GM23248 (cell line): ENCODE measurements around the gene HOXB4. TPM values are rescaled to one million over a fixed set of nuclear protein-coding genes. Genes with fewer than 3 reads are reported as not detected.

ENCODE experiments used
- DNase-seq: peaks from one replicate; pipeline ENCODE4 v3.0.0-alpha.2; 2015
- H2AFZ ChIP-seq: fragments of 200-600 bp; sonication (generic); 2 replicates; pipeline ENCODE4 v1.6.1; 2016; ENCODE audit warnings: antibody characterized with exemption
- H3F3A ChIP-seq: fragments of 200-600 bp; sonication (generic); 2 replicates; pipeline ENCODE4 v1.6.1; 2016; ENCODE audit warnings: mild to moderate bottlenecking, antibody characterized with exemption, mixed run types; ENCODE audit not compliant: insufficient read depth
- H3K27ac ChIP-seq: fragments of 200-600 bp; sonication (generic); 2 replicates; pipeline ENCODE4 v1.5.1; 2016; ENCODE audit warnings: mild to moderate bottlenecking
- H3K27me3 ChIP-seq: fragments of 200-600 bp; sonication (generic); replicated peaks from 2 replicates; pipeline ENCODE4 v1.6.1; 2016; ENCODE audit warnings: mild to moderate bottlenecking; ENCODE audit not compliant: insufficient read depth
- H3K36me3 ChIP-seq: fragments of 200-600 bp; sonication (generic); 2 replicates; pipeline ENCODE4 v1.6.1; 2016; ENCODE audit warnings: low read depth, mild to moderate bottlenecking
- H3K4me1 ChIP-seq: fragments of 200-600 bp; sonication (generic); 2 replicates; pipeline ENCODE4 v1.6.1; 2016; ENCODE audit warnings: mild to moderate bottlenecking; ENCODE audit not compliant: insufficient read depth
- H3K4me2 ChIP-seq: fragments of 200-600 bp; sonication (generic); one replicate; pipeline ENCODE4 v1.6.1; 2016; ENCODE audit warnings: mild to moderate bottlenecking; ENCODE audit not compliant: unreplicated experiment
- H3K4me3 ChIP-seq: fragments of 200-600 bp; sonication (generic); 2 replicates; pipeline ENCODE4 v1.5.1; 2016; ENCODE audit warnings: mild to moderate bottlenecking
- H3K79me2 ChIP-seq: fragments of 200-600 bp; sonication (generic); 2 replicates; pipeline ENCODE4 v1.6.1; 2016; ENCODE audit warnings: mild to moderate bottlenecking; ENCODE audit not compliant: insufficient read depth
- H3K9ac ChIP-seq: fragments of 200-600 bp; sonication (generic); 2 replicates; pipeline ENCODE4 v1.6.1; 2016; ENCODE audit warnings: mild to moderate bottlenecking
- H3K9me2 ChIP-seq: fragments of 200-600 bp; sonication (generic); 2 replicates; pipeline ENCODE4 v1.6.1; 2016; ENCODE audit warnings: mixed run types, mild to moderate bottlenecking, moderate library complexity; ENCODE audit not compliant: insufficient read depth
- H3K9me3 ChIP-seq: fragments of 200-600 bp; sonication (generic); one replicate; pipeline ENCODE4 v1.6.1; 2017; ENCODE audit warnings: low read depth
- H4K20me1 ChIP-seq: fragments of 200-600 bp; sonication (generic); 2 replicates; pipeline ENCODE4 v1.6.0; 2016; ENCODE audit not compliant: insufficient read depth
- EZH2 ChIP-seq: fragments of 200-600 bp; sonication (generic); IDR thresholded peaks from 2 replicates; pipeline ENCODE4 v1.6.1; 2018; ENCODE audit warnings: antibody characterized with exemption, mild to moderate bottlenecking; ENCODE audit not compliant: insufficient read depth, poor library complexity, severe bottlenecking
- EZH2phosphoT487 ChIP-seq: fragments of 200-600 bp; sonication (generic); IDR thresholded peaks from 2 replicates; pipeline ENCODE4 v1.6.1; 2018; ENCODE audit warnings: antibody characterized with exemption, moderate library complexity, mild to moderate bottlenecking, low read depth; ENCODE audit not compliant: insufficient read depth
- WGBS, 2 experiments: methylation state at CpG; one replicate each; pipeline ENCODE4 v1.1.6; 2015 to 2017; ENCODE audit warnings: low lambda C conversion rate in 2 of 2, low coverage in 1 of 2; ENCODE audit errors: missing lambda C conversion rate in 2 of 2; 5-methylcytosine and 5-hydroxymethylcytosine counted together
- in situ Hi-C: fragments of 300-500 bp; cut with MboI; formaldehyde crosslinking; loops from 2 replicates; pipeline ENCODE4 v1.15.0; 2020
- polyA plus RNA-seq: library from polyadenylated mRNA; unstranded; fragments of >200 nt; fragmentation: Nextera tagmentation; extraction: Ambion mirVana; gene quantifications from 2 replicates; pipeline ENCODE4 v1.2.1, GENCODE V29; 2016
- total RNA-seq: library from RNA; depleted of rRNA; stranded (reverse); fragments of >200 nt; shearing (Covaris generic); gene quantifications from 2 replicates; pipeline ENCODE4 v1.2.3, GENCODE V29; 2014

Gene HOXB4
- total and polyA plus RNA-seq, 2 experiments from 2014 or later = 1.2 to 2.2 TPM

GRCh38 chr17:48609759-48610281 lies 31.7 kb upstream of the HOXB4 start:
- H3K4me2 ChIP-seq = peak overlapping the region; percentile 83
- H3K9me3 ChIP-seq = no peaks in the 10 kb centered on the region
- no peaks in the 10 kb centered on the region for H4K20me1 ChIP-seq
- H3K27me3 ChIP-seq = peaks cover 14% of the 10 kb centered on the region
- no peak for DNase-seq
- in situ Hi-C loops = no loop called here
- H3K27ac ChIP-seq = no peak overlapping the region
- H2AFZ ChIP-seq = peak overlapping the region; percentile 93
- peak overlapping the region; percentile 84 for H3K9ac ChIP-seq
- H3K4me3 ChIP-seq = peak overlapping the region; percentile 77
- H3K79me2 ChIP-seq = no peaks in the 10 kb centered on the region
- H3F3A ChIP-seq = no peaks in the 10 kb centered on the region
- H3K9me2 ChIP-seq = no peaks in the 10 kb centered on the region
- TF ChIP-seq EZH2 (no peak), EZH2phosphoT487 (no peak)
- 10 to 14% methylated on average over 14 to 15 of the region's 15 CpGs for WGBS, 2 experiments
- H3K4me1 ChIP-seq = no peaks in the 10 kb centered on the region; the same call in 1 of the 2 replicates
- H3K36me3 ChIP-seq = no peaks in the 10 kb centered on the region

GRCh38 chr17:48609033-48609432 lies 30.9 kb upstream of the HOXB4 start:
- H3K9me2 ChIP-seq = no peaks in the 10 kb centered on the region
- no peak overlapping the region for H3K27ac ChIP-seq

GRCh38 chr17:48608494-48608834 lies 30.3 kb upstream of the HOXB4 start:
- no peaks in the 10 kb centered on the region for H3K36me3 ChIP-seq
- no peak overlapping the region for H3K9ac ChIP-seq
- no peaks in the 10 kb centered on the region; the same call in 1 of the 2 replicates for H3K4me1 ChIP-seq
- 100% methylated on average over 1 of the region's 1 CpG for WGBS, 2 experiments
- H3F3A ChIP-seq = 0 out of 2 replicates have a peak, but pooled peaks cover 8% of the 10 kb centered on the region
- H3K27me3 ChIP-seq = peaks cover under 1% of the 10 kb centered on the region; the same call in 1 of the 2 replicates
- H2AFZ ChIP-seq = no peak overlapping the region
- no peaks in the 10 kb centered on the region for H3K9me3 ChIP-seq
- H3K79me2 ChIP-seq = 0 out of 2 replicates have a peak, but pooled peaks cover under 1% of the 10 kb centered on the region
- DNase-seq = no peak
- TF ChIP-seq EZH2 (no peak), EZH2phosphoT487 (no peak)
- no peak overlapping the region for H3K4me3 ChIP-seq
- no peak overlapping the region for H3K27ac ChIP-seq
- H3K4me2 ChIP-seq = no peak overlapping the region
- in situ Hi-C loops = no loop called here
- no peaks in the 10 kb centered on the region for H4K20me1 ChIP-seq
- no peaks in the 10 kb centered on the region for H3K9me2 ChIP-seq

More at GRCh38 chr17:48609033-48609432, 30.9 kb upstream of the HOXB4 start:
- in situ Hi-C loops = no loop called here
- Histone ChIP-seq H3K4me1 (no peaks in the 10 kb centered on the region; the same call in 1 of the 2 replicates), H3K4me2 (no peak overlapping the region), H4K20me1 (no peaks in the 10 kb centered on the region), H2AFZ (no peak overlapping the region), H3K27me3 (peaks cover 6% of the 10 kb centered on the region), H3F3A (0 out of 2 replicates have a peak, but pooled peaks cover 7% of the 10 kb centered on the region), H3K36me3 (no peaks in the 10 kb centered on the region), H3K9ac (no peak overlapping the region), H3K9me3 (no peaks in the 10 kb centered on the region), H3K79me2 (no peaks in the 10 kb centered on the region), H3K4me3 (no peak overlapping the region)
- no peak for DNase-seq
- no peak for TF ChIP-seq EZH2
- TF ChIP-seq EZH2phosphoT487 = no peak

GRCh38 chr17:48606892-48607614 lies 28.9 kb upstream of the HOXB4 start:
- H3K9ac ChIP-seq = no peak overlapping the region
- H4K20me1 ChIP-seq = no peaks in the 10 kb centered on the region
- no peaks in the 10 kb centered on the region for H3K36me3 ChIP-seq
- no peaks in the 10 kb centered on the region for H3K9me2 ChIP-seq
- no peak overlapping the region for H3K27ac ChIP-seq
- H3K79me2 ChIP-seq = peaks cover 15% of the 10 kb centered on the region
- H3K9me3 ChIP-seq = no peaks in the 10 kb centered on the region
- no peak for DNase-seq
- WGBS, 2 experiments = 90 to 91% methylated on average over 9 of the region's 9 CpGs
- no peak overlapping the region for H3K4me3 ChIP-seq
- in situ Hi-C loops = no loop called here
- H3F3A ChIP-seq = 0 out of 2 replicates have a peak, but pooled peaks cover 8% of the 10 kb centered on the region
- no peak overlapping the region for H3K4me2 ChIP-seq
- TF ChIP-seq EZH2phosphoT487 (no peak), EZH2 (no peak)
- 0 out of 2 replicates have a peak, but pooled peaks cover under 1% of the 10 kb centered on the region for H3K4me1 ChIP-seq
- no peak overlapping the region for H2AFZ ChIP-seq
- H3K27me3 ChIP-seq = no peaks in the 10 kb centered on the region
